ENCODE measurements around the gene ERCC1.
A peak's percentile ranks its signal among the peaks of the same experiment; 100 is the strongest.

The ERCC1 gene

DNA sequence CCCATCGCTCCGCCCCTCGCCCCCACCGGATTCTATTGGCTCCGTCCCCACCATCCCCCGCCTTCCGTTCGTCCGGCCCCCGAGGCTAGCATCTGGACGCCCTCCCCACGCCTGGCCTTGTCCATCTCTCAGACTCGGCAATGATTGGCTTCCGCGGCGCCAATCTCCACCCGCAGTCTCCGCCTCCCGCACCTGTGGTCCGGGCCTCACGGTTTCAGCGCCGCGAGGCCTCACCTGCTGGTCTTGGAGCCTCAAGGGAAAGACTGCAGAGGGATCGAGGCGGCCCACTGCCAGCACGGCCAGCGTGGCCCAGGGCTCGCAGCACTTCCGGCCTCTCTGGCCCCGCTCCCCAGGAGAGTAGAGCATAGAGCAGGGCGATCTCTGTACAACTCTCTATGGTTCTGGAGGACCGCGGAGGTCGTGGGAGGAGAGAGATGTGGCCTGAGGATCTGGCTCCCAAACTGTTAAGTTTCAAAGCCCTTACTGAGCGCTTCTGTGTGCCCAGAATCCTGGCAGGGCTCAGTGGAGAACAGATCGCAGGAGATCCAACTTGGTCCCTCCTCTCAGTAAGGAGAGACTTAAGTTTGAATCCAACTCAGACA, at the start of gene ERCC1:
ERCC1 (minus strand) TSS at position 329 of the 602 bp plus-strand sequence. CDS start 543 bp downstream, outside the sequence.
- peak; percentile 95 for DNase-seq

DNA sequence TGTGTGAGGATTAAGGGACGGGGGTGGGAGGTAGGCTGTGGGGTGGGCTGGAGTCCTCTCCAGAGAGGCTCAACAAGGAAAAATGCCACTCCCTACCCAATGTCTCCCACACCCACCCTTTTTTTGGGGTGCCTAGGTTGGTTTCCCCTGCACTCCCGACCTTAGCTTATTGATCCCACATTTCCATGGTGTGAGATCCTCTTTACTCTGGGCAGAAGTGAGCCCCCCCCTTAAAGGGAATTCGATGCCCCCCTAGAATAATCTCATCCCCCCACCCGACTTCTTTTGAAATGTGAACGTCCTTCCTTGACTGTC, 49.6 kb upstream of the ERCC1 start:
- DNase-seq = no peak

GRCh38 chr19:45472563-45473366, 49.0 kb upstream of the ERCC1 start:
- no peak for DNase-seq

DNA sequence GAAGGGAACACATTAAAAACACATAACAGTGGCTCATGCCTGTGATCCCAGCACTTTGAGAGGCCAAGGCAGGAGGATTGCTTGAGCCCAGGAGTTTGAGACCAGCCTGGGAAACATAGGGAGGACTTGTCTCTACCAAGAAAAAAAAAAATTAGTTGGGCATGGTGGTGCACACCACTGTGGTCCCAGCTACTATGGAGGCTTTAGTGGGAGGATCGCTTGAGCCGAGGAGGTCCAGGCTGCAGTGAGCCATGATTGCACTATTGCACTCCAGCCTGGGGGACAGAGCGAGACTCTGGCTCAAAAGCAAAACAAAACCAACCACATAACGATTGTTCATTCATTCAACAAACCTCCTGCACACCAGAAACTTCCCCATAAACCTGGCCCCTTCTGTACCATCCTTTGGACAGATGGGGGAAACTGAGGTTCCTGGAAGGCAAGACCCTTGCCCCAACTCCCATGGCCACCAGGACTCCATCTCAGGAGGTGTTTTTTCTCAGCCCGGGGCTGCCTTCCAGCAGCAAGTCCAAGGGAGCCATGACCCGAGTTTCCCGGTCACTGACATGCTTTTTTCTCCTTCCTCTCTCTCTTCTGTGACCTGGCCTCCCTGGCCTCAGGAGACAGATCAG, 48.3 kb upstream of the ERCC1 start:
- DNase-seq = no peak

- DNase-seq = no peak
These were observed 47.6 kb upstream of the ERCC1 start for GRCh38 chr19:45471111-45471930.

DNA sequence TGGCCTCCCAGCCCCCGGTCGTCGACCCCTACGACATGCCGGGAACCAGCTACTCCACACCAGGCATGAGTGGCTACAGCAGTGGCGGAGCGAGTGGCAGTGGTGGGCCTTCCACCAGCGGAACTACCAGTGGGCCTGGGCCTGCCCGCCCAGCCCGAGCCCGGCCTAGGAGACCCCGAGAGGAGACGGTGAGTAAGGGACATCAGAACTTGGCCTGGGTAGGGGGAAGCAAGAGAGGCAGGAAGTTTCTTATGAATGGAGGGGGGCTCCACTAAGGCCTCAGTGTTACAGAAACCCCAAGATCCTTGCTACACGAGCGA, 47.0 kb upstream of the ERCC1 start:
- no peak for DNase-seq

GRCh38 chr19:45469945-45470761, 46.4 kb upstream of the ERCC1 start:
- no peak for DNase-seq

GRCh38 chr19:45469132-45469944, 45.6 kb upstream of the ERCC1 start:
- DNase-seq = peak; percentile 59

- no peak for DNase-seq
These were observed 45.0 kb upstream of the ERCC1 start for GRCh38 chr19:45468803-45469131.

DNA sequence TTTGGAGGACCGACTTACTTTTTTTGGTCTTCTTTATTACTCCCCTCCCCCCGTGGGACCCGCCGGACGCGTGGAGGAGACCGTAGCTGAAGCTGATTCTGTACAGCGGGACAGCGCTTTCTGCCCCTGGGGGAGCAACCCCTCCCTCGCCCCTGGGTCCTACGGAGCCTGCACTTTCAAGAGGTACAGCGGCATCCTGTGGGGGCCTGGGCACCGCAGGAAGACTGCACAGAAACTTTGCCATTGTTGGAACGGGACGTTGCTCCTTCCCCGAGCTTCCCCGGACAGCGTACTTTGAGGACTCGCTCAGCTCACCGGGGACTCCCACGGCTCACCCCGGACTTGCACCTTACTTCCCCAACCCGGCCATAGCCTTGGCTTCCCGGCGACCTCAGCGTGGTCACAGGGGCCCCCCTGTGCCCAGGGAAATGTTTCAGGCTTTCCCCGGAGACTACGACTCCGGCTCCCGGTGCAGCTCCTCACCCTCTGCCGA, 44.5 kb upstream of the ERCC1 start:
- no peak for DNase-seq

GRCh38 chr19:45467456-45468158, 43.9 kb upstream of the ERCC1 start, which contains the start of gene FOSB:
Gene FOSB, plus strand, starts transcription at chr19:45467996. Its CDS starts 591 bp downstream, at chr19:45468587.
- DNase-seq = peak; percentile 66

DNA sequence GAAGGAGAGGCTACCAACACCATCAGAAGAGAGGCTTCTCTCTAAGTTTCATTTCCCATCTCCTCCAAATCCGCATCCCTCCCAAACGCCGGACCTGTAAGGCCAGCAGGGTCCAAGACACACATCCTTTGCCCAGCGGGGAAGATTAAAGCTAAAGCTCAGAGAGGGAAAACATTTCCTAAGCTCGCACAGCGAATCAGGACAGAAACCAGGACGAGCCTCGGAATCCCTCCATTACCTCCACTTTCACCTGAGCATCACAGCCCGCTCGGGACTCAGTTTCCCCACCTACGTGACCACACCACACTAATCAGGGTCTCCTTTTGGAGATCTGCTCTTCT, 43.4 kb upstream of the ERCC1 start:
- DNase-seq = no peak

- DNase-seq = no peak
These were observed 41.2 kb upstream of the ERCC1 start for GRCh38 chr19:45464852-45465441.

DNA sequence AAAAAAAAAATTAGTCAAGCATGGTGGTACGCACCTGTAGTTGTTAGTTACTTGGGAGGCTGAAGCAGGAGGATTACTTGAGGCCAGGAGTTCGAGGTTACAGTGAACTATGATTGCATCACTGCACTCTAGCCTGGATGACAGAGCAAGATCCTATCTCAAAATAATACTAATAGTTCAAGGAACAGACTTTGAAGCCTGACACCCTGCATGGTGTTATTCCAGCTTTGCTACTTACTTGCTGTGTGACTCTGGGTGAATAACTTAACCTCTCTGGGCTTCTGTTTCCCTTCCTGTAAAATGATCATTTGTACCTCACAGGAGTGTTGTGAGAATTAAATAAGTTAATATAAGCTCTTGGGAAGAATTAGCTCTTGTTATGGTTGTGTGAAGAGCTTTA, 40.6 kb upstream of the ERCC1 start:
- DNase-seq = no peak

- no peak for DNase-seq
These were observed 39.5 kb upstream of the ERCC1 start for GRCh38 chr19:45463241-45463640.

DNA sequence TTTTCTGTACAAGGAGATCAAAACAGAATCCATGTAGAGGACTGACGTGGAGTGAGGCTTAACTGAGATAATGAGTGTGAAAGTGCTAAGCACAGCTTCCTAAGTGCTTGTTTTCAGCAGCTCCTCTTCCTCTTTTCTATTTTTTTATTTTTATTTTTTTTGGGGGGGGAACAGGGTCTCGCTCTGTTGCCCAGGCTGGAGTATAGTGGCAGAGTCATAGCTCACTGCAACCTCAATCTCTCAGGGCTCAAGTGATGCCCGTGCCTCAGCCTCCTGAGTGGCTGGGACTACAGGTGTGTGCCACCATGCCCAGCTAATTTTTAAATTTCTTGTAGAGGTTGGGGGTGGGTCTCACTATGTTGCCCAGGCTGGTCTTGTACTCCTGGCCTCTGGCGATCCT, 38.5 kb upstream of the ERCC1 start:
- DNase-seq = no peak

- no peak for DNase-seq
These were observed 37.2 kb upstream of the ERCC1 start for GRCh38 chr19:45460807-45461347.

- DNase-seq = no peak
These were observed 34.1 kb upstream of the ERCC1 start for GRCh38 chr19:45457776-45458175.

DNA sequence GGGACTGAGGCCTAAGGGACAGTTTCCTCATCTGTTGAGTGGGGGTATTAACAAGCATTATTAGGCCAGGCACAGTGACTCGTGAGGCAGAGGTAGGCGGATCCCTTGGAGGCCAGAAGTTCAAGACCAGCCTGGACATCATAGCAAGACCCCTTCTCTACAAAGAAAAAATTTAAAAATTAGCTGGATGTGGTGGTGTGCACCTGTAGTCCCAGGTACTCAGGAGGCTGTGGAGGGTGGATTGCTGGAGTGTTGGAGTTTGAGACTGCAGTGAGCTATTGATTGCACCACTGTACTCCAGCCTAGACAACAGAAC, 32.7 kb upstream of the ERCC1 start:
- no peak for DNase-seq

GRCh38 chr19:45455707-45456499, 32.2 kb upstream of the ERCC1 start:
- no peak for DNase-seq

Measured in NCI-H1417 treated with DMSO at 0.1 percent for 48 hours (cell line).